Stomach (tissue), 4 donors: ENCODE data around the gene RCAN2.

Experiments
- EP300 ChIP-seq: sonication (generic); formaldehyde crosslinking; IDR thresholded peaks from one replicate; pipeline ENCODE4 v1.6.1; 2017; ENCODE audit warnings: antibody characterized with exemption
- POLR2A ChIP-seq, 4 donors: fragments of 450-650 bp; IDR thresholded peaks; one replicate each; pipeline ENCODE4 v1.6.1; 2016; ENCODE audit warnings: antibody characterized with exemption in 4 of 4, control low read depth in 2 of 4, mild to moderate bottlenecking in 1 of 4, moderate library complexity in 1 of 4
- POLR2AphosphoS5 ChIP-seq, 3 donors: sonication (generic); formaldehyde crosslinking; IDR thresholded peaks; one replicate each; pipeline ENCODE4 v1.6.1; 2016; ENCODE audit warnings: antibody characterized with exemption in 3 of 3
- TF ChIP-seq, protein P1 (sequence below), 7 experiments: fragments of 450-650 bp in 4 of 7; fragments of 200-600 bp in 3 of 7; sonication (generic) in 3 of 7; IDR thresholded peaks; one replicate each; pipeline ENCODE4 v1.5.1; 2016 to 2019; ENCODE audit warnings: antibody characterized with exemption in 7 of 7, control low read depth in 2 of 7, mild to moderate bottlenecking in 1 of 7

DNA sequence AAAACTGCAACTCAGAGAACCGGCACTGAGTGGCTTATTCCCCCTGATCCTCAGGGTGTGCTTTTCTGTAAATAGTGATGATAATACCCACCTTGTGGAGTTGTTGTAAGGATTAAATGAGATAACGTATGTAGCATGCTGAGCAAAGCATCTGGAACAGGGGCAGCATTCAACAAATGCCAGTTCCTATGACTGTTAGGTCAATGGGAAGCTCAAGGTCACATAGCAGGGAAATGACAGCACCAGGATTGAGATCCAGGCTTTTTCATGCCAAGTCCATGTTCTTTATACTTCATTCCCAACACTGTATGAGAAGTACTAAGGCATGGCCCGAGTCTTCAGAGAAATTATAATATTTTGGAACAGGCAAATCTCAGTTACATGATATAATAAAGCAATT is 5.1 kb downstream of the RCAN2 start:
- TF ChIP-seq EP300: no peak
- TF ChIP-seq POLR2AphosphoS5 (IDR thresholded peaks at IDR 0.05): no peak
- TF ChIP-seq, protein P1, sequence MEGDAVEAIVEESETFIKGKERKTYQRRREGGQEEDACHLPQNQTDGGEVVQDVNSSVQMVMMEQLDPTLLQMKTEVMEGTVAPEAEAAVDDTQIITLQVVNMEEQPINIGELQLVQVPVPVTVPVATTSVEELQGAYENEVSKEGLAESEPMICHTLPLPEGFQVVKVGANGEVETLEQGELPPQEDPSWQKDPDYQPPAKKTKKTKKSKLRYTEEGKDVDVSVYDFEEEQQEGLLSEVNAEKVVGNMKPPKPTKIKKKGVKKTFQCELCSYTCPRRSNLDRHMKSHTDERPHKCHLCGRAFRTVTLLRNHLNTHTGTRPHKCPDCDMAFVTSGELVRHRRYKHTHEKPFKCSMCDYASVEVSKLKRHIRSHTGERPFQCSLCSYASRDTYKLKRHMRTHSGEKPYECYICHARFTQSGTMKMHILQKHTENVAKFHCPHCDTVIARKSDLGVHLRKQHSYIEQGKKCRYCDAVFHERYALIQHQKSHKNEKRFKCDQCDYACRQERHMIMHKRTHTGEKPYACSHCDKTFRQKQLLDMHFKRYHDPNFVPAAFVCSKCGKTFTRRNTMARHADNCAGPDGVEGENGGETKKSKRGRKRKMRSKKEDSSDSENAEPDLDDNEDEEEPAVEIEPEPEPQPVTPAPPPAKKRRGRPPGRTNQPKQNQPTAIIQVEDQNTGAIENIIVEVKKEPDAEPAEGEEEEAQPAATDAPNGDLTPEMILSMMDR (IDR thresholded peaks at IDR 0.05): no peak
- no peak for TF ChIP-seq POLR2A (IDR thresholded peaks at IDR 0.05)
